Lower lobe of right lung (tissue), 2 donors: ENCODE results near the gene GPT2. TPM values are rescaled to one million over a fixed set of nuclear protein-coding genes. Genes with fewer than 3 reads are reported as not detected.

Experiments
- ATAC-seq, 2 donors: fragments of 200-7000 bp; cut with Tn5 transposase; one replicate each; pipeline ENCODE4 v1.9.1; 2020 to 2022; ENCODE audit warnings: mild to moderate bottlenecking in 2 of 2, moderate library complexity in 2 of 2
- DNase-seq: peaks from one replicate; pipeline ENCODE4 v3.0.0-alpha.2; 2020
- H3K27ac ChIP-seq: fragments of 200-600 bp; one replicate; pipeline ENCODE4 v1.8.0; 2022
- H3K27me3 ChIP-seq: fragments of 200-600 bp; one replicate; pipeline ENCODE4 v1.8.0; 2022; ENCODE audit warnings: low read depth
- H3K36me3 ChIP-seq: fragments of 200-600 bp; one replicate; pipeline ENCODE4 v1.8.0; 2022; ENCODE audit warnings: mild to moderate bottlenecking
- H3K4me1 ChIP-seq: fragments of 200-600 bp; one replicate; pipeline ENCODE4 v1.8.0; 2022
- H3K4me3 ChIP-seq: fragments of 200-600 bp; one replicate; pipeline ENCODE4 v1.8.0; 2022; ENCODE audit warnings: mild to moderate bottlenecking
- H3K9me3 ChIP-seq: fragments of 200-600 bp; one replicate; pipeline ENCODE4 v1.8.0; 2022
- CTCF ChIP-seq: fragments of 200-600 bp; IDR thresholded peaks from one replicate; pipeline ENCODE4 v1.8.0; 2022; ENCODE audit warnings: antibody characterized with exemption, mild to moderate bottlenecking
- intact Hi-C: fragments of 100-400 bp; cut with DNase I; formaldehyde crosslinking; loops from one replicate; pipeline ENCODE4 v1.11.0; 2022
- total RNA-seq: library from RNA; stranded (reverse); fragmentation: NEBNext Ultra II Directional; extraction: Animal tissue kit (Norgen Biotek cat#: 25700); gene quantifications from one replicate; pipeline ENCODE4 v1.2.1, GENCODE V29; 2021
- donor health status: DM: no; HTN: yes; CAD: no; lungs with severe emphysema.

The GPT2 gene
- total RNA-seq, 1 donor from 2014 or later: 4.8 TPM

GRCh38 chr16:46949241-46949892 is 65.2 kb downstream of the GPT2 start:
- ATAC-seq: no peak

GRCh38 chr16:46950009-46950408 is 65.8 kb downstream of the GPT2 start:
- no peaks in the 10 kb centered on the region for H3K9me3 ChIP-seq
- ATAC-seq (no peak), DNase-seq (no peak)
- H3K36me3 ChIP-seq: peaks cover 11% of the 10 kb centered on the region
- H3K27ac ChIP-seq: no peak overlapping the region
- no peak overlapping the region for H3K4me3 ChIP-seq
- H3K4me1 ChIP-seq: no peaks in the 10 kb centered on the region
- intact Hi-C loops: no loop called here
- no peaks in the 10 kb centered on the region for H3K27me3 ChIP-seq
- no peak for TF ChIP-seq CTCF

More at GRCh38 chr16:46949241-46949892, 65.2 kb downstream of the GPT2 start:
- Histone ChIP-seq H3K36me3 (peaks cover 5% of the 10 kb centered on the region), H3K4me3 (no peak overlapping the region), H3K27ac (no peak overlapping the region), H3K27me3 (no peaks in the 10 kb centered on the region), H3K9me3 (no peaks in the 10 kb centered on the region), H3K4me1 (no peaks in the 10 kb centered on the region)
- no peak for DNase-seq
- no peak for TF ChIP-seq CTCF
- intact Hi-C loops: no loop called here

GRCh38 chr16:46954562-46954961 is 70.4 kb downstream of the GPT2 start:
- no peak overlapping the region for H3K4me3 ChIP-seq
- no peaks in the 10 kb centered on the region for H3K4me1 ChIP-seq
- no peak overlapping the region for H3K27ac ChIP-seq
- peaks cover 57% of the 10 kb centered on the region for H3K36me3 ChIP-seq
- no peaks in the 10 kb centered on the region for H3K9me3 ChIP-seq
- no peak for ATAC-seq
- no peak for DNase-seq
- intact Hi-C loops: no loop called here
- no peak for TF ChIP-seq CTCF
- H3K27me3 ChIP-seq: no peaks in the 10 kb centered on the region

GRCh38 chr16:46961373-46962353 is 77.5 kb downstream of the GPT2 start:
- Histone ChIP-seq H3K9me3 (no peaks in the 10 kb centered on the region), H3K4me3 (no peak overlapping the region), H3K27me3 (no peaks in the 10 kb centered on the region), H3K4me1 (peaks cover 15% of the 10 kb centered on the region), H3K27ac (no peak overlapping the region), H3K36me3 (peaks cover 100% of the 10 kb centered on the region)
- DNase-seq (no peak), ATAC-seq (peak; percentile 51 to 73)
- TF ChIP-seq CTCF: no peak
- intact Hi-C loops: no loop called here

- no peaks in the 10 kb centered on the region for H3K9me3 ChIP-seq
- ATAC-seq: no peak
- H3K36me3 ChIP-seq: peaks cover 100% of the 10 kb centered on the region
- no peak overlapping the region for H3K27ac ChIP-seq
- H3K27me3 ChIP-seq: no peaks in the 10 kb centered on the region
- no peak overlapping the region for H3K4me3 ChIP-seq
- TF ChIP-seq CTCF: no peak
- intact Hi-C loops: no loop called here
- peaks cover 15% of the 10 kb centered on the region for H3K4me1 ChIP-seq
- no peak for DNase-seq
Measured at GRCh38 chr16:46962629-46963028, 78.5 kb downstream of the GPT2 start.
